ENCODE data around the gene LZTFL1. TPM values are rescaled to one million over a fixed set of nuclear protein-coding genes. Genes with fewer than 3 reads are reported as not detected.

The LZTFL1 gene
- total RNA-seq, 1 experiment from 2014 or later = 9.1 TPM

GRCh38 chr3:45781271-45781670, 60.6 kb downstream of the LZTFL1 start:
- POLR2A ChIA-PET = no interaction called here
- ATAC-seq (no peak), DNase-seq (ENCODE audit: low spot score) (no peak)
- Mint-ChIP-seq H3K27me3 (ENCODE audit: low read depth) (peaks cover 4% of the 10 kb centered on the region; the same call in 1 of the 2 replicates), H3K4me1 (peaks cover 16% of the 10 kb centered on the region), H3K36me3 (no peaks in the 10 kb centered on the region; the same call in 1 of the 2 replicates), H3K27ac (no peak overlapping the region), H3K4me3 (no peak overlapping the region), H3K9me3 (peaks cover 14% of the 10 kb centered on the region)
- TF ChIP-seq, protein P1, sequence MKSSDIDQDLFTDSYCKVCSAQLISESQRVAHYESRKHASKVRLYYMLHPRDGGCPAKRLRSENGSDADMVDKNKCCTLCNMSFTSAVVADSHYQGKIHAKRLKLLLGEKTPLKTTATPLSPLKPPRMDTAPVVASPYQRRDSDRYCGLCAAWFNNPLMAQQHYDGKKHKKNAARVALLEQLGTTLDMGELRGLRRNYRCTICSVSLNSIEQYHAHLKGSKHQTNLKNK (CRISPR knock-in tag; IDR thresholded peaks at IDR 0.05) = no peak
- TF ChIP-seq, protein P2, sequence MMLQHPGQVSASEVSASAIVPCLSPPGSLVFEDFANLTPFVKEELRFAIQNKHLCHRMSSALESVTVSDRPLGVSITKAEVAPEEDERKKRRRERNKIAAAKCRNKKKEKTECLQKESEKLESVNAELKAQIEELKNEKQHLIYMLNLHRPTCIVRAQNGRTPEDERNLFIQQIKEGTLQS (CRISPR knock-in tag; conservative IDR thresholded peaks at IDR 0.05) = no peak
- TF ChIP-seq JUN (CRISPR knock-in tag; IDR thresholded peaks at IDR 0.05) = no peak
- no peak for TF ChIP-seq CTCF (IDR thresholded peaks at IDR 0.05)
- TF ChIP-seq ZNF138 (CRISPR knock-in tag; conservative IDR thresholded peaks at IDR 0.05) = no peak
- TF ChIP-seq, protein P3, sequence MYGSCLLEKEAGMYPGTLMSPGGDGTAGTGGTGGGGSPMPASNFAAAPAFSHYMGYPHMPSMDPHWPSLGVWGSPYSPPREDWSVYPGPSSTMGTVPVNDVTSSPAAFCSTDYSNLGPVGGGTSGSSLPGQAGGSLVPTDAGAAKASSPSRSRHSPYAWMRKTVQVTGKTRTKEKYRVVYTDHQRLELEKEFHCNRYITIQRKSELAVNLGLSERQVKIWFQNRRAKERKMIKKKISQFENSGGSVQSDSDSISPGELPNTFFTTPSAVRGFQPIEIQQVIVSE (CRISPR knock-in tag; IDR thresholded peaks at IDR 0.05; ENCODE audit: borderline replicate concordance) = no peak
- no peak for TF ChIP-seq ELF4 (CRISPR knock-in tag; IDR thresholded peaks at IDR 0.05; ENCODE audit: low read depth)
- TF ChIP-seq KAT7 (CRISPR knock-in tag; IDR thresholded peaks at IDR 0.05; ENCODE audit: borderline replicate concordance) = no peak
- TF ChIP-seq ZNF396 (CRISPR knock-in tag; IDR thresholded peaks at IDR 0.05; ENCODE audit: borderline replicate concordance) = no peak
- no peak for TF ChIP-seq GTF2I (CRISPR knock-in tag; conservative IDR thresholded peaks at IDR 0.05)
- TF ChIP-seq E2F5 (CRISPR knock-in tag; IDR thresholded peaks at IDR 0.05) = no peak
- no peak for TF ChIP-seq ZNF532 (CRISPR knock-in tag; IDR thresholded peaks at IDR 0.05; ENCODE audit: borderline replicate concordance)
- CTCF ChIA-PET = interaction anchor here (1.0 to 1.2 kb wide), 2 partner anchors 20 to 121 kb away, joined by 3 to 4 read pairs; no protein-coding TSS in a partner anchor

GRCh38 chr3:45779746-45780735, 61.9 kb downstream of the LZTFL1 start:
- Mint-ChIP-seq H3K9me3 (peaks cover 11% of the 10 kb centered on the region), H3K4me1 (peaks cover 18% of the 10 kb centered on the region), H3K4me3 (no peak overlapping the region), H3K27me3 (ENCODE audit: low read depth) (peaks cover 4% of the 10 kb centered on the region; the same call in 1 of the 2 replicates), H3K27ac (no peak overlapping the region; the same call in 1 of the 2 replicates), H3K36me3 (no peaks in the 10 kb centered on the region; the same call in 1 of the 2 replicates)
- DNase-seq (ENCODE audit: low spot score) = no peak
- no peak for ATAC-seq
- POLR2A ChIA-PET = no interaction called here
- CTCF ChIA-PET = no interaction called here
- TF ChIP-seq GTF2I (CRISPR knock-in tag; conservative IDR thresholded peaks at IDR 0.05) (no peak), GRHL2 (CRISPR knock-in tag; IDR thresholded peaks at IDR 0.05; ENCODE audit: insufficient replicate concordance, severe bottlenecking) (no peak), IRF1 (CRISPR knock-in tag; IDR thresholded peaks at IDR 0.05) (no peak), NFATC4 (CRISPR knock-in tag; IDR thresholded peaks at IDR 0.05) (no peak)
- TF ChIP-seq, protein P4, sequence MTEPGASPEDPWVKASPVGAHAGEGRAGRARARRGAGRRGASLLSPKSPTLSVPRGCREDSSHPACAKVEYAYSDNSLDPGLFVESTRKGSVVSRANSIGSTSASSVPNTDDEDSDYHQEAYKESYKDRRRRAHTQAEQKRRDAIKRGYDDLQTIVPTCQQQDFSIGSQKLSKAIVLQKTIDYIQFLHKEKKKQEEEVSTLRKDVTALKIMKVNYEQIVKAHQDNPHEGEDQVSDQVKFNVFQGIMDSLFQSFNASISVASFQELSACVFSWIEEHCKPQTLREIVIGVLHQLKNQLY (CRISPR knock-in tag; IDR thresholded peaks at IDR 0.05) = no peak
- TF ChIP-seq, protein P2 (CRISPR knock-in tag; conservative IDR thresholded peaks at IDR 0.05) = no peak

Data from WTC11 (cell line).